Activated T-cell treated with anti-CD3 and anti-CD28 coated beads, Interleukin-2, amount 50 U/mL, for 4 hours (primary cell): ENCODE results near the gene JAG2. TPM values are rescaled to one million over a fixed set of nuclear protein-coding genes. Genes with fewer than 3 reads are reported as not detected.

Experiments used
- ATAC-seq, 2 donors: fragments of 200-7000 bp; cut with Tn5 transposase; one replicate each; pipeline ENCODE4 v1.10.0; 2021
- DNase-seq: peaks from one replicate; pipeline ENCODE4 v3.0.0-alpha.2; 2020
- H3K27me3 Mint-ChIP-seq: one replicate; pipeline ENCODE4 v1.8.0; 2021; ENCODE audit warnings: low read depth, mixed read lengths
- H3K36me3 Mint-ChIP-seq: one replicate; pipeline ENCODE4 v1.8.0; 2022; ENCODE audit warnings: mixed read lengths; ENCODE audit not compliant: insufficient read depth
- H3K4me1 Mint-ChIP-seq: one replicate; pipeline ENCODE4 v1.8.0; 2021; ENCODE audit warnings: low read depth, mixed read lengths
- H3K4me3 Mint-ChIP-seq: one replicate; pipeline ENCODE4 v1.8.0; 2021; ENCODE audit warnings: mild to moderate bottlenecking, moderate library complexity, mixed read lengths
- H3K9me3 Mint-ChIP-seq: one replicate; pipeline ENCODE4 v1.8.0; 2021; ENCODE audit warnings: mixed read lengths
- total RNA-seq, 3 donors: library from RNA; stranded (reverse); gene quantifications; one replicate each; pipeline ENCODE4 v1.2.1, GENCODE V29; 2021

The JAG2 gene
- total RNA-seq, 3 donors from 2014 or later = 2.9 to 5.4 (median 5.2) TPM

GRCh38 chr14:105198588-105198987, 30.0 kb upstream of the JAG2 start:
- DNase-seq (no peak), ATAC-seq (no peak)
- Mint-ChIP-seq H3K27me3 (peaks cover 49% of the 10 kb centered on the region), H3K9me3 (no peaks in the 10 kb centered on the region), H3K4me3 (no peak overlapping the region), H3K36me3 (no peaks in the 10 kb centered on the region), H3K4me1 (peaks cover 24% of the 10 kb centered on the region)

- H3K4me3 Mint-ChIP-seq = no peak overlapping the region
Observed at GRCh38 chr14:105197211-105197641, 28.6 kb upstream of the JAG2 start.

GRCh38 chr14:105196265-105196960, 27.8 kb upstream of the JAG2 start:
- DNase-seq (no peak), ATAC-seq (no peak)
- H3K9me3 Mint-ChIP-seq = no peaks in the 10 kb centered on the region
- peaks cover 49% of the 10 kb centered on the region for H3K27me3 Mint-ChIP-seq
- H3K4me1 Mint-ChIP-seq = peaks cover 22% of the 10 kb centered on the region
- no peak overlapping the region for H3K4me3 Mint-ChIP-seq
- H3K36me3 Mint-ChIP-seq = no peaks in the 10 kb centered on the region

More at GRCh38 chr14:105197211-105197641, 28.6 kb upstream of the JAG2 start:
- Mint-ChIP-seq H3K9me3 (no peaks in the 10 kb centered on the region), H3K4me1 (peaks cover 27% of the 10 kb centered on the region), H3K27me3 (peaks cover 51% of the 10 kb centered on the region), H3K36me3 (no peaks in the 10 kb centered on the region)
- ATAC-seq = peak in 1 of 2 donors; percentile 20
- no peak for DNase-seq

GRCh38 chr14:105195522-105196264, 27.1 kb upstream of the JAG2 start:
- ATAC-seq (no peak), DNase-seq (no peak)
- Mint-ChIP-seq H3K9me3 (no peaks in the 10 kb centered on the region), H3K4me1 (peaks cover 22% of the 10 kb centered on the region), H3K36me3 (no peaks in the 10 kb centered on the region), H3K4me3 (no peak overlapping the region), H3K27me3 (peaks cover 49% of the 10 kb centered on the region)

GRCh38 chr14:105195051-105195450, 26.5 kb upstream of the JAG2 start:
- Mint-ChIP-seq H3K9me3 (no peaks in the 10 kb centered on the region), H3K27me3 (peaks cover 42% of the 10 kb centered on the region), H3K4me1 (peaks cover 22% of the 10 kb centered on the region), H3K36me3 (no peaks in the 10 kb centered on the region), H3K4me3 (no peak overlapping the region)
- no peak for DNase-seq
- ATAC-seq = no peak

- Mint-ChIP-seq H3K4me1 (peaks cover 22% of the 10 kb centered on the region), H3K4me3 (peak overlapping the region; percentile 48), H3K27me3 (peaks cover 38% of the 10 kb centered on the region), H3K9me3 (no peaks in the 10 kb centered on the region), H3K36me3 (no peaks in the 10 kb centered on the region)
- DNase-seq = no peak
- ATAC-seq = peak; percentile 29 to 41
Observed at GRCh38 chr14:105193916-105194782, 25.6 kb upstream of the JAG2 start.

DNA sequence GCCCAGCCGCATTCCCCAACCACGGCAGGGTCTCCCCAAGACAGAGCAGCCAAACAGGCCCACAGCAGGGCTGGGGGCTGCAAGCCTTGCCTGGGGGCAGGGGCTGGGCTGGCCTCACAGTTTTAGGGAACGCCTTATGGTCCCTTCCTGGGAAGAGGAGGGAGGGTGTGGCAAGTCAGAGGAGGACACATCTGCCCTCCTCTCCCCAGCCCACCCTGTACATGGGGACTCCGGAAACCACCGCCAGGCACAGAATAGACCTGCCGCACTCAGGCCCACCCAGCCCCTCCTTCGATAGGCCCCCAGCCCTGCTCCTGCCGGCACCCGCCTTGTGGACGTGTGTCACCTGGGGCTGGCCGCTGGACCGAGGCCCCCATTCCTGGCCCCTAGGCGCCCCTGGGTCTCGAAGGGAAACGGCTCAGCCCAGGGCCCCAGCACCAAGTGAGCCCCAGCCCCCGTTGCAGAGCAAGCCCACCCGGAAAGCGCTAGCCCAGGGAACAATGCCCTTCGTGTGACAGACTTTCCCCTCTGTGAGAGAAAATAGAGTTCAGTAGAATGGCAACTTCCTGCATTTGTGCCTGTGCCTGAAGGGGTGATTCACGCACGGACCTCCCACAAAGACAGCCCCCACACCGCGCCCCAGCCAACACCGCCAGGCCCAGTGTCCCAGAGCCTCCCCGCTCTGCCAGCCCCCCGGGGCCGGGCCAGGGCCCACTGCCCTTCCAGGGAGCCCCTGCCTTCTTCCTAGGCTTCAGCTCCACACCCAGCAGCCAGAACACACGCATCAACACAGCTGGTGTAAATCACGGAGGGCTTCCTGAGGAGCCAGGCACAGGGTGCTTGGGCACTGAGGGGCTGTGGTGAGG, 24.5 kb upstream of the JAG2 start:
- H3K4me3 Mint-ChIP-seq = peak overlapping the region; percentile 33

DNA sequence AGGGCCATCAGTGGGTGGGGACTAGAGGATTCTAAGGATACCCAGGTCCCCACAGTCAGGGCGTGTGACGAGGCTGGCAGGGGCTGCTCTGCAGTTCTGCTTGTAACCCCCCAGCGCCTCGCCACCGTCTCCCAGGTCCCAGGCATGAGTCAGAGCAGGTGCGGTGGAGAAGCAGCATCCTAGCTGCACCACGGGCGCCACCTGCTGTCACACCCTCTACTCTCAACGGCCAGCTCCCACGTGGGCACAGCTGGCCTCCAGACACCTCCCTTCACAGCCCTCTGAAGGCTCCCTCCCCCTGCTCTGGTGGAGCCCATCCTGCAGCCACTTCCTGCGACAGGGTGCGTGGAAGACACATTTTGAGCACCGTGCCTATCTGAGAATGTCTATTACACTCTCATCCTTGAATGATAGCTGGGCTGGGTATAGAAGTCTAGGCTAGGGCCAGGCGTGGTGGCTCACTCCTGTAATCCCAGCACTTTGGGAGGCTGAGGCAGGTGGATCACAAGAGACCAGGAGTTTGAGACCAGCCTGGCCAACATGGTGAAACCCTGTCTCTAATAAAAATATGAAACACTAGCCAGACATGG, 19.5 kb upstream of the JAG2 start:
- no peaks in the 10 kb centered on the region for H3K9me3 Mint-ChIP-seq
- peaks cover 13% of the 10 kb centered on the region for H3K27me3 Mint-ChIP-seq
- no peak overlapping the region for H3K4me3 Mint-ChIP-seq
- H3K4me1 Mint-ChIP-seq = no peaks in the 10 kb centered on the region
- H3K36me3 Mint-ChIP-seq = no peaks in the 10 kb centered on the region
- ATAC-seq (no peak), DNase-seq (no peak)

More for the DNA sequence above, 24.5 kb upstream of the JAG2 start:
- Mint-ChIP-seq H3K36me3 (no peaks in the 10 kb centered on the region), H3K27me3 (peaks cover 34% of the 10 kb centered on the region), H3K9me3 (no peaks in the 10 kb centered on the region), H3K4me1 (peaks cover 22% of the 10 kb centered on the region)
- ATAC-seq (peak; percentile 68 to 71), DNase-seq (no peak)

- no peak overlapping the region for H3K4me3 Mint-ChIP-seq
- no peak for DNase-seq
- H3K4me1 Mint-ChIP-seq = peaks cover 4% of the 10 kb centered on the region
- no peaks in the 10 kb centered on the region for H3K36me3 Mint-ChIP-seq
- peaks cover 13% of the 10 kb centered on the region for H3K27me3 Mint-ChIP-seq
- ATAC-seq = no peak
- no peaks in the 10 kb centered on the region for H3K9me3 Mint-ChIP-seq
Observed at GRCh38 chr14:105187116-105187515, 18.5 kb upstream of the JAG2 start.

GRCh38 chr14:105185973-105186372, 17.4 kb upstream of the JAG2 start:
- Mint-ChIP-seq H3K9me3 (no peaks in the 10 kb centered on the region), H3K4me1 (peaks cover 5% of the 10 kb centered on the region), H3K27me3 (peaks cover 13% of the 10 kb centered on the region), H3K36me3 (no peaks in the 10 kb centered on the region), H3K4me3 (no peak overlapping the region)
- no peak for DNase-seq
- no peak for ATAC-seq

- DNase-seq (no peak), ATAC-seq (no peak)
- peaks cover 11% of the 10 kb centered on the region for H3K4me1 Mint-ChIP-seq
- no peak overlapping the region for H3K4me3 Mint-ChIP-seq
- H3K9me3 Mint-ChIP-seq = no peaks in the 10 kb centered on the region
- H3K36me3 Mint-ChIP-seq = no peaks in the 10 kb centered on the region
- peaks cover 12% of the 10 kb centered on the region for H3K27me3 Mint-ChIP-seq
Observed at GRCh38 chr14:105185001-105185400, 16.4 kb upstream of the JAG2 start.

DNA sequence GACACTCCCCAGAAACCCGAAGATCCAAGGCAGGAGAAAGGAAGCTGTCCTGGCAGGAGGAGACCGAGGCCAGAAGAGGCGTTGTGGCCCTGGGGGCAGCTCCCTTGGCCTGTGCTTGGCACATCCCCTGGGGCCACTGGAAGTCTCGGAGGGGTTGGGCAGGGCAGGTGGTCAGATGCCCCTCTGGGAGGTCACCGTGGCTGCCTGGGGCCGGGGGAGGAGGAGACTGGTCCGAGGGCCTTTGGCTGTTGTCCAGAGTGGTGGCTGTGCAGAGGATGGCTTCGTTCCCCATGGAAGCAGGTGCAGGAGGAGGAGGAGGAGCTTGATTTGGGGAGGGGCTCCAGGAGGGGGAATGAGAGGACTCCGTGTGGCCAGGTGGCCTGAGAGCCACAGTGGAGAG, 15.9 kb upstream of the JAG2 start:
- Mint-ChIP-seq H3K27me3 (peaks cover 9% of the 10 kb centered on the region), H3K36me3 (no peaks in the 10 kb centered on the region), H3K9me3 (no peaks in the 10 kb centered on the region), H3K4me3 (no peak overlapping the region), H3K4me1 (peaks cover 13% of the 10 kb centered on the region)
- DNase-seq = no peak
- no peak for ATAC-seq

DNA sequence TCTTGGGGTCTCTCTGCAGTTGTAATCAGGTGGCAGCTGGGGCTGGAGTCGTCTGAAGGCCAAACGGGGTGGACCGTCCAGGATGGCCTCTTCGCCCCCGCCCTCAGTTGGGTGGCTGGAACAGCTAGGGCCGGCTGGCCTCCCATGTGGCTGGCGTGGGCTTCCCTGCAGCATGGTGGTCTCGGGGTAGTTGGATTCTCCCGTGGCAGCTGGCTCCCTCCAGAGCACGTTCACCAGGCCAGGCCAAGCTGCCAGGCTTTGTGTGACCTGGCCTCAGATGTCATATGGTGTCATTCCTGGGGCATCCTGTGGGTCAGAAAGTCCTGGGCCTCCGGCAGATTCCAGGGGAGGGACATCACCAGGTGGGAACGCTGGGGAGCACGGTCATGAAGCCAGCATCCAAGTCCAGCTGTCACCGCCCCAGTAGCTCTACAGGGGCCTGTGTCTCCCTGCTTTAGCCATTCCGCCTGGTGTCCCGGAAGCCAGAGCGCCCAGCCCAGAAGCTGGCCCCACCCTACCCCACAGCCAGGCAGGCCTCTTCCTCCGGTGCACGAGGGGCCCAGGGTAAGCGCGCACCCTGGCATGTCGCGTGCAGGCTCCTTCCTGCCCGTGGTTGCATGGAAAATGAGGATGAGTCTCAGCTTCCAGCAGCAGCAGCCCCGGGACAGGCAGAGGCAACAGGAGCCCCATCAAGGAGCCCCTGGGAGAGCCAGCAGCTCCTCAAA, 13.9 kb upstream of the JAG2 start:
- peaks cover 13% of the 10 kb centered on the region for H3K4me1 Mint-ChIP-seq
- H3K27me3 Mint-ChIP-seq = no peaks in the 10 kb centered on the region
- DNase-seq (no peak), ATAC-seq (no peak)
- no peaks in the 10 kb centered on the region for H3K36me3 Mint-ChIP-seq
- no peaks in the 10 kb centered on the region for H3K9me3 Mint-ChIP-seq
- peak overlapping the region; percentile 72 for H3K4me3 Mint-ChIP-seq
